ENCODE results near the gene TSPAN12.

GRCh38 chr7:120841608-120842007 is 16.3 kb downstream of the TSPAN12 start:
- TF ChIP-seq, protein P1, sequence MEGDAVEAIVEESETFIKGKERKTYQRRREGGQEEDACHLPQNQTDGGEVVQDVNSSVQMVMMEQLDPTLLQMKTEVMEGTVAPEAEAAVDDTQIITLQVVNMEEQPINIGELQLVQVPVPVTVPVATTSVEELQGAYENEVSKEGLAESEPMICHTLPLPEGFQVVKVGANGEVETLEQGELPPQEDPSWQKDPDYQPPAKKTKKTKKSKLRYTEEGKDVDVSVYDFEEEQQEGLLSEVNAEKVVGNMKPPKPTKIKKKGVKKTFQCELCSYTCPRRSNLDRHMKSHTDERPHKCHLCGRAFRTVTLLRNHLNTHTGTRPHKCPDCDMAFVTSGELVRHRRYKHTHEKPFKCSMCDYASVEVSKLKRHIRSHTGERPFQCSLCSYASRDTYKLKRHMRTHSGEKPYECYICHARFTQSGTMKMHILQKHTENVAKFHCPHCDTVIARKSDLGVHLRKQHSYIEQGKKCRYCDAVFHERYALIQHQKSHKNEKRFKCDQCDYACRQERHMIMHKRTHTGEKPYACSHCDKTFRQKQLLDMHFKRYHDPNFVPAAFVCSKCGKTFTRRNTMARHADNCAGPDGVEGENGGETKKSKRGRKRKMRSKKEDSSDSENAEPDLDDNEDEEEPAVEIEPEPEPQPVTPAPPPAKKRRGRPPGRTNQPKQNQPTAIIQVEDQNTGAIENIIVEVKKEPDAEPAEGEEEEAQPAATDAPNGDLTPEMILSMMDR (IDR thresholded peaks at IDR 0.05), result no peak
- TF ChIP-seq TCF7L2 (IDR thresholded peaks at IDR 0.05; ENCODE audit: low read depth, low read length) (no peak), POLR2AphosphoS5 (IDR thresholded peaks at IDR 0.05; ENCODE audit: low read depth, low read length) (no peak)
